DND-41 (cell line): ENCODE measurements around the gene SLC35G3.

ENCODE experiments used
- EZH2 ChIP-seq: IDR thresholded peaks from 3 replicates; pipeline ENCODE4 v1.6.1; 2012; ENCODE audit warnings: borderline replicate concordance, low read depth, mild to moderate bottlenecking, moderate library complexity, low read length, inconsistent platforms; ENCODE audit not compliant: severe bottlenecking
- TF ChIP-seq, protein P1 (sequence below): IDR thresholded peaks from 2 replicates; pipeline ENCODE4 v1.5.1; 2012; ENCODE audit warnings: borderline replicate concordance, low read length, moderate library complexity, mild to moderate bottlenecking; ENCODE audit not compliant: poor library complexity, severe bottlenecking; ENCODE audit errors: extremely low read depth

DNA sequence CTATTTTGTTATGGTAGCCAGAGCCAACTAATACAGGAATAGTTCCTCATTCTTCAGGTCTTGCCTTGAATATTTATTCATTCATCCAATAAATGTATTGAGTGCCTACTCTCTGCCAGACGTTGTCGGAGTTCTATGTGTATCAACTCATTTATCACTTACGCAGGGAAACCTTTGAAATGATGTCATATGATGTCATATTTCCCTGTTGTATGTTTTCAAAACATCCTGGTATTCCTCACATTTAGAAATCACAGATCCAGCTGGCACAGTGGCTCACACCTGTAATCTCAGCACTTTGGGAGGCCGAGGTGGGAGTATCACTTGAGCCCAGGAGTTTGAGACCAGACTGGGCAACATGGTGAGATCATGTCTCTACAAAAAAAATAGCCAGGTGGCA is 49.4 kb downstream of the SLC35G3 start:
- TF ChIP-seq, protein P1, sequence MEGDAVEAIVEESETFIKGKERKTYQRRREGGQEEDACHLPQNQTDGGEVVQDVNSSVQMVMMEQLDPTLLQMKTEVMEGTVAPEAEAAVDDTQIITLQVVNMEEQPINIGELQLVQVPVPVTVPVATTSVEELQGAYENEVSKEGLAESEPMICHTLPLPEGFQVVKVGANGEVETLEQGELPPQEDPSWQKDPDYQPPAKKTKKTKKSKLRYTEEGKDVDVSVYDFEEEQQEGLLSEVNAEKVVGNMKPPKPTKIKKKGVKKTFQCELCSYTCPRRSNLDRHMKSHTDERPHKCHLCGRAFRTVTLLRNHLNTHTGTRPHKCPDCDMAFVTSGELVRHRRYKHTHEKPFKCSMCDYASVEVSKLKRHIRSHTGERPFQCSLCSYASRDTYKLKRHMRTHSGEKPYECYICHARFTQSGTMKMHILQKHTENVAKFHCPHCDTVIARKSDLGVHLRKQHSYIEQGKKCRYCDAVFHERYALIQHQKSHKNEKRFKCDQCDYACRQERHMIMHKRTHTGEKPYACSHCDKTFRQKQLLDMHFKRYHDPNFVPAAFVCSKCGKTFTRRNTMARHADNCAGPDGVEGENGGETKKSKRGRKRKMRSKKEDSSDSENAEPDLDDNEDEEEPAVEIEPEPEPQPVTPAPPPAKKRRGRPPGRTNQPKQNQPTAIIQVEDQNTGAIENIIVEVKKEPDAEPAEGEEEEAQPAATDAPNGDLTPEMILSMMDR = no peak
- TF ChIP-seq EZH2 = no peak
